ENCODE data around the gene ADSL. TPM values are rescaled to one million over a fixed set of nuclear protein-coding genes. Genes with fewer than 3 reads are reported as not detected.

Gene ADSL
- total RNA-seq, 6 experiments from 2014 or later: 15.1 to 47.6 (median 24.9) TPM

DNA sequence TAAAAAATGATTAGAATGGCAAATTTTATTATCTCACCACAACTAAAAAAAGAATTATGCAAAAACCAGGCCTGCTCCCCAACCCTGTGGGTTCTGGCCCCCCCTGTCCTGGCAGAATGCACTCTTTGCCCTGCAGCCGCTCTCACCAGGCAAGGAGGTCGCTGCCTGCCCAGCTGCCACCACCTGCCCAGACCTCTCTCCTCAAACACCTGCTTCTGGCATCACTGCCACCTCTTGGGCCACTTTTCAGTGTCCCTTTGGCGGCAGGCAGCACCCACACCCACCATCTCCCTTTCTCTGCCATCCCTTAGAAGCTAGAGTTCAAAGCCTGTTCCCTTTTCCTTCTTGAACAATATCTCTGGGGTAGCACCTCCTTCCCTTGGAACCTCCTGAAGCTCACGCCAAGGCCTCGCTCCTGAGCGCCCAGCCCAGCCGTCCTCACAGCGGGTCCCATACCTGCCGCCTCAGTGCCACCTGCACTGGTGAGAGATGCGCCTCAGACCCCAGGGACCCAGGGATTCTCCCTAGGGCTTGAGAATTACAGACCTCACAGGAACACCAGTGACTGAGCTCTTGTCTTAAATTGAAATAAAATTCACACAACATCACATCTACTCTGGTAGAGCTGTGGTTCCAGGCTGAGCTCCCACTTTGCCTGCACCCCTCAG, 68.7 kb downstream of the ADSL start:
- 92% methylated on average over 7 of the region's 10 CpGs for WGBS (ENCODE audit: insufficient coverage, low coverage, low lambda C conversion rate, missing lambda C conversion rate)
- ATAC-seq: no peak
- Histone ChIP-seq H3K4me3 (no peak overlapping the region), H3K27me3 (no peaks in the 10 kb centered on the region), H3K9me3 (no peaks in the 10 kb centered on the region), H3K4me1 (peaks cover 0 to 14% (median 0%) of the 10 kb centered on the region in 4 donors), H3K36me3 (peaks cover 0 to 25% (median 8%) of the 10 kb centered on the region in 4 donors), H3K27ac (no peak overlapping the region)
- DNase-seq: no peak
- intact Hi-C loops (cut with DNase I): no loop called here
- TF ChIP-seq CTCF (IDR thresholded peaks at IDR 0.05) (no peak), POLR2A (IDR thresholded peaks at IDR 0.05) (no peak)

- no peaks in the 10 kb centered on the region for H3K27me3 ChIP-seq
- peaks cover 0 to 8% (median 0%) of the 10 kb centered on the region in 4 donors for H3K4me1 ChIP-seq
- TF ChIP-seq CTCF (IDR thresholded peaks at IDR 0.05) (no peak), POLR2A (IDR thresholded peaks at IDR 0.05) (no peak)
- ATAC-seq (peak; percentile 17 to 34 (median 26)), DNase-seq (peak in 1 of 3 donors; percentile 58)
- no peak overlapping the region for H3K27ac ChIP-seq
- H3K4me3 ChIP-seq: no peak overlapping the region
- intact Hi-C loops (cut with DNase I): no loop called here
- peaks cover 0 to 28% (median 12%) of the 10 kb centered on the region in 4 donors for H3K36me3 ChIP-seq
- H3K9me3 ChIP-seq: no peaks in the 10 kb centered on the region
- WGBS (ENCODE audit: insufficient coverage, low coverage, low lambda C conversion rate, missing lambda C conversion rate): 72% methylated on average over 12 of the region's 19 CpGs
These were observed 69.4 kb downstream of the ADSL start for GRCh38 chr22:40415531-40416266.

- DNase-seq: no peak
- Histone ChIP-seq H3K27ac (no peak overlapping the region), H3K36me3 (peaks cover 0 to 27% (median 13%) of the 10 kb centered on the region in 4 donors), H3K4me1 (peaks cover 0 to 3% (median 0%) of the 10 kb centered on the region in 4 donors), H3K4me3 (no peak overlapping the region), H3K27me3 (no peaks in the 10 kb centered on the region), H3K9me3 (no peaks in the 10 kb centered on the region)
- 84% methylated on average over 6 of the region's 10 CpGs for WGBS (ENCODE audit: insufficient coverage, low coverage, low lambda C conversion rate, missing lambda C conversion rate)
- ATAC-seq: no peak
- TF ChIP-seq POLR2A (IDR thresholded peaks at IDR 0.05) (no peak), CTCF (IDR thresholded peaks at IDR 0.05) (no peak)
- intact Hi-C loops (cut with DNase I): no loop called here
These were observed 69.9 kb downstream of the ADSL start for GRCh38 chr22:40416267-40416570.

DNA sequence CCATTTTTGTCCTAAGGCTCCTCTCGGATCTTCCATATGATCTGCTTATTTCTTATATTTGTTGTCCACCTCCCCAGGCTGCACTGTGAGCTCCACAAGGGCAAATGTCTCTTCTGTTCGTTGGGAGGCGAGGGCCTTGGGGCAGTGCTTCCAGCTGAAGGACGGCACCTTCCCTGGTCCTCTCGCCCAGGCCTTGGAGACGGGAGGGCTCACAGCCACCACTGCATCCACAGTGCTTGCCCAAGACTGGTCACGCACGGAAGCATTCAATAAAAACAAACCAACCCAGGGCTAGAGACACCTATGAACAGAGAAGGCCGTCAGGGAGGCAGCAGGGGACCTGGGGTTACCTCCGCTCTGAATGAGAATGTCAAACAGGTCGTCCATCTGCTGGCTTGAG, 70.3 kb downstream of the ADSL start:
- H3K4me1 ChIP-seq: no peaks in the 10 kb centered on the region
- intact Hi-C loops (cut with DNase I): no loop called here
- no peaks in the 10 kb centered on the region for H3K9me3 ChIP-seq
- 94% methylated on average over 11 of the region's 11 CpGs for WGBS (ENCODE audit: insufficient coverage, low coverage, low lambda C conversion rate, missing lambda C conversion rate)
- H3K27me3 ChIP-seq: no peaks in the 10 kb centered on the region
- peaks cover 0 to 31% (median 13%) of the 10 kb centered on the region in 4 donors for H3K36me3 ChIP-seq
- no peak for DNase-seq
- TF ChIP-seq POLR2A (IDR thresholded peaks at IDR 0.05) (no peak), CTCF (IDR thresholded peaks at IDR 0.05) (no peak)
- H3K27ac ChIP-seq: no peak overlapping the region
- no peak for ATAC-seq
- H3K4me3 ChIP-seq: no peak overlapping the region

All from right lobe of liver (tissue), 6 donors.